HFFc6 (cell line): ENCODE data around the gene FOXK2. TPM values are rescaled to one million over a fixed set of nuclear protein-coding genes. Genes with fewer than 3 reads are reported as not detected.

ENCODE experiments used
- DNase-seq: peaks from one replicate; pipeline ENCODE4 v3.0.0-alpha.2; 2018
- H3K27ac Mint-ChIP-seq: 2 replicates; pipeline ENCODE4 v1.8.0; 2020; ENCODE audit warnings: mild to moderate bottlenecking, mixed read lengths
- H3K27me3 Mint-ChIP-seq: 2 replicates; pipeline ENCODE4 v1.8.0; 2021; ENCODE audit warnings: mild to moderate bottlenecking, moderate library complexity, mixed read lengths; ENCODE audit not compliant: insufficient read depth
- H3K36me3 Mint-ChIP-seq: 2 replicates; pipeline ENCODE4 v1.8.0; 2021; ENCODE audit warnings: low read depth, mixed read lengths
- H3K4me1 Mint-ChIP-seq: 2 replicates; pipeline ENCODE4 v1.8.0; 2020; ENCODE audit warnings: low read depth, mixed read lengths
- H3K4me3 Mint-ChIP-seq: 2 replicates; pipeline ENCODE4 v1.8.0; 2020; ENCODE audit warnings: mild to moderate bottlenecking, moderate library complexity, mixed read lengths
- H3K9me3 Mint-ChIP-seq: 2 replicates; pipeline ENCODE4 v1.8.0; 2020; ENCODE audit warnings: mild to moderate bottlenecking, mixed read lengths
- CTCF ChIP-seq: fragments of 200-600 bp; sonication (generic); IDR thresholded peaks from 2 replicates; pipeline ENCODE4 v1.5.0; 2021; ENCODE audit warnings: antibody characterized with exemption, mild to moderate bottlenecking
- total RNA-seq, 6 experiments: library from RNA; stranded (reverse); fragmentation: NEBNext Ultra II Directional; extraction: Animal tissue kit (Norgen Biotek cat#: 25700); gene quantifications; 2 replicates in 1 of 6; 3 replicates in 5 of 6; pipeline ENCODE4 v1.2.3, GENCODE V29; 2021

Gene FOXK2
- total RNA-seq, 6 experiments from 2014 or later: 38.6 to 46.3 (median 41.1) TPM

- Mint-ChIP-seq H3K4me3 (no peak overlapping the region), H3K36me3 (peaks cover 25% of the 10 kb centered on the region), H3K27ac (peak overlapping the region; percentile 56; the same call in 1 of the 2 replicates)
These were observed 120.5 kb downstream of the FOXK2 start for GRCh38 chr17:82640036-82640435.

GRCh38 chr17:82642022-82642421, 122.5 kb downstream of the FOXK2 start:
- H3K4me1 Mint-ChIP-seq: peaks cover 33% of the 10 kb centered on the region
- TF ChIP-seq CTCF: no peak
- H3K4me3 Mint-ChIP-seq: no peak overlapping the region
- DNase-seq: no peak
- H3K27ac Mint-ChIP-seq: no peak overlapping the region
- H3K36me3 Mint-ChIP-seq: peaks cover 18% of the 10 kb centered on the region
- H3K9me3 Mint-ChIP-seq: no peaks in the 10 kb centered on the region
- H3K27me3 Mint-ChIP-seq: no peaks in the 10 kb centered on the region; the same call in 1 of the 2 replicates

More at GRCh38 chr17:82640036-82640435, 120.5 kb downstream of the FOXK2 start:
- Mint-ChIP-seq H3K4me1 (peaks cover 14% of the 10 kb centered on the region), H3K9me3 (no peaks in the 10 kb centered on the region), H3K27me3 (no peaks in the 10 kb centered on the region)
- no peak for TF ChIP-seq CTCF
- no peak for DNase-seq

GRCh38 chr17:82644148-82644547, 124.6 kb downstream of the FOXK2 start:
- DNase-seq: no peak
- H3K4me3 Mint-ChIP-seq: no peak overlapping the region
- H3K9me3 Mint-ChIP-seq: no peaks in the 10 kb centered on the region
- peaks cover 24% of the 10 kb centered on the region for H3K4me1 Mint-ChIP-seq
- H3K27me3 Mint-ChIP-seq: no peaks in the 10 kb centered on the region; the same call in 1 of the 2 replicates
- no peak for TF ChIP-seq CTCF
- peaks cover 10% of the 10 kb centered on the region; the same call in 1 of the 2 replicates for H3K36me3 Mint-ChIP-seq
- no peak overlapping the region for H3K27ac Mint-ChIP-seq

- Mint-ChIP-seq H3K27ac (no peak overlapping the region), H3K4me3 (peak overlapping the region; percentile 87), H3K36me3 (peaks cover 6% of the 10 kb centered on the region; the same call in 1 of the 2 replicates), H3K9me3 (no peaks in the 10 kb centered on the region), H3K4me1 (peaks cover 20% of the 10 kb centered on the region), H3K27me3 (no peaks in the 10 kb centered on the region; the same call in 1 of the 2 replicates)
- TF ChIP-seq CTCF: no peak
- DNase-seq: no peak
These were observed 126.0 kb downstream of the FOXK2 start for GRCh38 chr17:82645516-82645915.

GRCh38 chr17:82647593-82648164, 128.1 kb downstream of the FOXK2 start:
- no peak for TF ChIP-seq CTCF
- Mint-ChIP-seq H3K27ac (peak overlapping the region; percentile 77), H3K36me3 (no peaks in the 10 kb centered on the region; the same call in 1 of the 2 replicates), H3K9me3 (no peaks in the 10 kb centered on the region), H3K27me3 (no peaks in the 10 kb centered on the region; the same call in none of the 2 replicates), H3K4me1 (peaks cover 20% of the 10 kb centered on the region), H3K4me3 (peak overlapping the region; percentile 87)
- DNase-seq: no peak
